GM11168 (cell line): Measurements from ENCODE around the gene LEKR1.

ENCODE experiments used
- in situ Hi-C: fragments of 300-500 bp; cut with MboI; formaldehyde crosslinking; loops from one replicate; pipeline ENCODE4 v1.12.0; 2022; ENCODE audit warnings: low sequenced_read_pairs; ENCODE audit not compliant: unreplicated experiment

The LEKR1 gene

GRCh38 chr3:156803952-156804741 is 22.0 kb upstream of the LEKR1 start:
- in situ Hi-C loops: no loop called here

GRCh38 chr3:156806698-156807097 is 19.5 kb upstream of the LEKR1 start:
- in situ Hi-C loops: no loop called here

GRCh38 chr3:156808025-156808424 is 18.1 kb upstream of the LEKR1 start:
- in situ Hi-C loops: no loop called here

- in situ Hi-C loops: loop anchor here (10.0 kb wide), 1 partner anchor 126 kb away; no protein-coding TSS in a partner anchor
Observed at GRCh38 chr3:156811089-156811862, 14.9 kb upstream of the LEKR1 start.

GRCh38 chr3:156812521-156813335 is 13.4 kb upstream of the LEKR1 start:
- in situ Hi-C loops: loop anchor here (10.0 kb wide), 1 partner anchor 128 kb away; no protein-coding TSS in a partner anchor

GRCh38 chr3:156814295-156814694 is 11.9 kb upstream of the LEKR1 start:
- in situ Hi-C loops: loop anchor here (10.0 kb wide), 1 partner anchor 129 kb away; no protein-coding TSS in a partner anchor

- in situ Hi-C loops: loop anchor here (10.0 kb wide), 1 partner anchor 131 kb away; no protein-coding TSS in a partner anchor
Observed at GRCh38 chr3:156816091-156816793, 9.9 kb upstream of the LEKR1 start.

- in situ Hi-C loops: loop anchor here (10.0 kb wide), 1 partner anchor 132 kb away; no protein-coding TSS in a partner anchor
Observed at GRCh38 chr3:156816794-156817645, 9.1 kb upstream of the LEKR1 start.

- in situ Hi-C loops: loop anchor here (10.0 kb wide), 1 partner anchor 133 kb away; no protein-coding TSS in a partner anchor
Observed at GRCh38 chr3:156817646-156818272, 8.4 kb upstream of the LEKR1 start.

GRCh38 chr3:156818273-156818651 is 7.9 kb upstream of the LEKR1 start:
- in situ Hi-C loops: loop anchor here (10.0 kb wide), 1 partner anchor 133 kb away; no protein-coding TSS in a partner anchor

GRCh38 chr3:156818890-156819289 is 7.3 kb upstream of the LEKR1 start:
- in situ Hi-C loops: loop anchor here (10.0 kb wide), 1 partner anchor 134 kb away; no protein-coding TSS in a partner anchor

- in situ Hi-C loops: loop anchor here (10.0 kb wide), 2 partner anchors 135 to 255 kb away; no protein-coding TSS in a partner anchor
Observed at GRCh38 chr3:156819842-156820691, 6.1 kb upstream of the LEKR1 start.

- in situ Hi-C loops: loop anchor here (10.0 kb wide), 1 partner anchor 254 kb away; no protein-coding TSS in a partner anchor
Observed at GRCh38 chr3:156820692-156821080, 5.5 kb upstream of the LEKR1 start.

GRCh38 chr3:156822626-156823260 is 3.4 kb upstream of the LEKR1 start:
- in situ Hi-C loops: loop anchor here (10.0 kb wide), 1 partner anchor 252 kb away; no protein-coding TSS in a partner anchor

- in situ Hi-C loops: loop anchor here (10.0 kb wide), 1 partner anchor 249 kb away; no protein-coding TSS in a partner anchor
Observed at GRCh38 chr3:156825795-156826143, 384 bp upstream of the LEKR1 start.
